Measurements from ENCODE around the gene OPCML. TPM values are rescaled to one million over a fixed set of nuclear protein-coding genes. Genes with fewer than 3 reads are reported as not detected.

OPCML gene
- total and polyA plus RNA-seq, 4 donors = under 0.01 to 0.01 TPM; not detected in 2

DNA sequence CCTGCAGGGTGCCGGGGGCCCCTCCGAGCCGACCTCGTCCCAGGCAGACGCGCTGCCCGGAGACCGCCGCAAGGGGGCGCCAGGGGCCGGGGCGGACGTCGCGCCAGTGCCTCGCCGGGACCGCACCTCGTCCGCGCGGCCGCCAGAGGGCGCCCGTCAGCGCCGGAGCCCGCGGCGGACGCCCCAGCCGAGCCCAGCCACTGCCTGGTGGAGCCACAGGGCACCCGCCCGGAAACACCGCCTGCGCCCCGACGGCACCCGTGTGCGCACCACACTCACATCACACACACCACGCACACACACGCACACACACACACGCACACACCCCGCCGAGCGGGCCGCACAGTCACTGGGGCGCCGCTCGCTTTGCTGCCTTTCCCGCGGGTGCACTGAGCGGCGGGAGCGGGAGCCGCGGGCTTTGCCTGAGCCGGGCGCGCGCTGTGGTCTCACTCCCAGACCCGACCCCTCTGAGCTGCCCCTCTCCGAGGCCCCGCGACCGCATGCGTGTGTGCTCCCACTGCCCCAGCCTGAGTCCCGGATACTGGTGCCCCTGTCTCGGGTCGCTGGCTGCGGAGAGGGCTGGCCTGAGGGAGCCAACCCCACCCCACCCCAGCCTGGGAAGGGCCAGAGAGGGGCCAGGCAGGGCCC is 449.3 kb downstream of the OPCML start (continued):
- TF ChIP-seq, protein P1, sequence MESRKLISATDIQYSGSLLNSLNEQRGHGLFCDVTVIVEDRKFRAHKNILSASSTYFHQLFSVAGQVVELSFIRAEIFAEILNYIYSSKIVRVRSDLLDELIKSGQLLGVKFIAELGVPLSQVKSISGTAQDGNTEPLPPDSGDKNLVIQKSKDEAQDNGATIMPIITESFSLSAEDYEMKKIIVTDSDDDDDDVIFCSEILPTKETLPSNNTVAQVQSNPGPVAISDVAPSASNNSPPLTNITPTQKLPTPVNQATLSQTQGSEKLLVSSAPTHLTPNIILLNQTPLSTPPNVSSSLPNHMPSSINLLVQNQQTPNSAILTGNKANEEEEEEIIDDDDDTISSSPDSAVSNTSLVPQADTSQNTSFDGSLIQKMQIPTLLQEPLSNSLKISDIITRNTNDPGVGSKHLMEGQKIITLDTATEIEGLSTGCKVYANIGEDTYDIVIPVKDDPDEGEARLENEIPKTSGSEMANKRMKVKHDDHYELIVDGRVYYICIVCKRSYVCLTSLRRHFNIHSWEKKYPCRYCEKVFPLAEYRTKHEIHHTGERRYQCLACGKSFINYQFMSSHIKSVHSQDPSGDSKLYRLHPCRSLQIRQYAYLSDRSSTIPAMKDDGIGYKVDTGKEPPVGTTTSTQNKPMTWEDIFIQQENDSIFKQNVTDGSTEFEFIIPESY (IDR thresholded peaks at IDR 0.05) = no peak
- TF ChIP-seq FOXA1 (IDR thresholded peaks at IDR 0.05) = no peak

DNA sequence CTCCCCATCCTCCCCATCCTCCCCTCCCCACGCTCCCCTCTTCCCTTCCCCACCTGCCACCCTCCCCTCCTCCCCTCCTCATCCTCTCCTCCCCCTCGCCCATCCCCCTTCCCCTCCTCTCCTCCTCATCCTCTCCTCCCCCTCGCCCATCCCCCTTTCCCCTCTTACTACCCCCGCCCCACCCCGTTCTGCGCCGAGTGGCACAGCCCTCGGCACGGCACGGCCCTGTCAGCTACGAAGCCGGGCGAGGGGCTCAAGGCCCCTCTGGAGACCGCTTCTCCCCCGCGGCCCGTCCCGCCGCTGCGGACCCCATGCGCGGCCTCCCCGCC is 449.9 kb downstream of the OPCML start:
- peak; percentile 64 for DNase-seq (ENCODE audit: low spot score)
- H3K4me3 ChIP-seq (ENCODE audit: low read depth in 1 of 3, low read length in 3 of 3) = peak overlapping the region in 1 of 3 donors; percentile 18
- no peaks in the 10 kb centered on the region for H3K36me3 ChIP-seq (ENCODE audit: control insufficient read depth in 4 of 4, insufficient read depth in 3 of 4, low read depth in 1 of 4, low read length in 3 of 4)
- no peaks in the 10 kb centered on the region for H3K9me3 ChIP-seq (ENCODE audit: control insufficient read depth in 4 of 4, low read length in 3 of 4)
- peaks cover 0 to 6% (median 4%) of the 10 kb centered on the region in 4 donors for H3K4me1 ChIP-seq (ENCODE audit: control insufficient read depth in 4 of 4, insufficient read depth in 4 of 4, low read length in 3 of 4)
- TF ChIP-seq JUND (IDR thresholded peaks at IDR 0.05) (no peak), NR2F2 (IDR thresholded peaks at IDR 0.05) (no peak), TAF1 (conservative IDR thresholded peaks at IDR 0.05) (no peak)
- peaks cover 0 to 7% (median 1%) of the 10 kb centered on the region in 4 donors for H3K27me3 ChIP-seq (ENCODE audit: control insufficient read depth in 4 of 4, insufficient read depth in 4 of 4, low read length in 3 of 4)
- H3K27ac ChIP-seq (ENCODE audit: low read depth in 1 of 2, low read length in 2 of 2) = no peak overlapping the region
- H3K9ac ChIP-seq (ENCODE audit: low read depth in 1 of 2, low read length in 2 of 2) = no peak overlapping the region
- 22% methylated on average over 23 of the region's 23 CpGs for WGBS

DNA sequence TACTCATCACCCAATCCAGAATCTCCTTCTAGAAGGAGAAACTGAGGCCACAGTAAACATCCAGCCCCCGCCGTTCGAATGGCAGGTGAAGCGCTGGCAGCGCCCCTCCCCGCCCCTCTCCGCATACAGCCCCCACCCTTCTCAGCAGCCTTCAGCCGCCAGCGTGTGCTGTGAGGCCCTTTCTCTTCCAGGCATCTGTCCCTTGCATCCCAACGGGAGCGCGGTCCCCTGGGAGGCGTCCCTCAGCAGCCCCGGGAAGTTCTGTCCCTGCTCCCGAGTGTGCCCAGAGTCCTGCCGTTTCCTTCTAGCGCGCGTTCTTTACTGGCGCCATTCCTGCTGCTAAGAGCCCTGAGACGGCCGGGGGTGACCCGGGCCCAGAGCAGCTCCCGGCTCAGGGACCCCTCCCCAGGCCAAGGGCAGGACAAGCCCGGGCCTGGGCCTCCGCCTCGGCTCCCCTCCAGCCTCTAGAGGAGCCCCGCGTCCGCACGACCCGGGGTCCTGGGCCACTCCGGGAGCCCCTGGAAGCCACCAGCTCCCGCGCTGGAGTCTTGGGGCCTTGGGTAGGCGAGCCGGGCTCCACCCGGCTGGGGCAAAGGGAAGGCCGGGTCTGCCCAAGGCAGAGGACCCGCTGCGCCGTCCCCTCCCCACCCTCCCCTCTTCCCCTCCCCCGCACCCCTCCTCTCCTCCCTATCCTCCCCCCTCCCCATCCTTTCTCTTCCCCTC is 450.4 kb downstream of the OPCML start:
- no peak overlapping the region for H3K4me3 ChIP-seq (ENCODE audit: low read depth in 1 of 3, low read length in 3 of 3)
- H3K9me3 ChIP-seq (ENCODE audit: control insufficient read depth in 4 of 4, low read length in 3 of 4) = no peaks in the 10 kb centered on the region
- H3K9ac ChIP-seq (ENCODE audit: low read depth in 1 of 2, low read length in 2 of 2) = no peak overlapping the region
- DNase-seq (ENCODE audit: low spot score) = no peak
- H3K36me3 ChIP-seq (ENCODE audit: control insufficient read depth in 4 of 4, insufficient read depth in 3 of 4, low read depth in 1 of 4, low read length in 3 of 4) = no peaks in the 10 kb centered on the region
- peaks cover 0 to 8% (median 0%) of the 10 kb centered on the region in 4 donors for H3K27me3 ChIP-seq (ENCODE audit: control insufficient read depth in 4 of 4, insufficient read depth in 4 of 4, low read length in 3 of 4)
- no peak for TF ChIP-seq FOXA2 (IDR thresholded peaks at IDR 0.05)
- TF ChIP-seq, protein P1 (IDR thresholded peaks at IDR 0.05) = no peak
- TF ChIP-seq, protein P2, sequence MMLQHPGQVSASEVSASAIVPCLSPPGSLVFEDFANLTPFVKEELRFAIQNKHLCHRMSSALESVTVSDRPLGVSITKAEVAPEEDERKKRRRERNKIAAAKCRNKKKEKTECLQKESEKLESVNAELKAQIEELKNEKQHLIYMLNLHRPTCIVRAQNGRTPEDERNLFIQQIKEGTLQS (IDR thresholded peaks at IDR 0.05) = no peak
- TF ChIP-seq, protein P3, sequence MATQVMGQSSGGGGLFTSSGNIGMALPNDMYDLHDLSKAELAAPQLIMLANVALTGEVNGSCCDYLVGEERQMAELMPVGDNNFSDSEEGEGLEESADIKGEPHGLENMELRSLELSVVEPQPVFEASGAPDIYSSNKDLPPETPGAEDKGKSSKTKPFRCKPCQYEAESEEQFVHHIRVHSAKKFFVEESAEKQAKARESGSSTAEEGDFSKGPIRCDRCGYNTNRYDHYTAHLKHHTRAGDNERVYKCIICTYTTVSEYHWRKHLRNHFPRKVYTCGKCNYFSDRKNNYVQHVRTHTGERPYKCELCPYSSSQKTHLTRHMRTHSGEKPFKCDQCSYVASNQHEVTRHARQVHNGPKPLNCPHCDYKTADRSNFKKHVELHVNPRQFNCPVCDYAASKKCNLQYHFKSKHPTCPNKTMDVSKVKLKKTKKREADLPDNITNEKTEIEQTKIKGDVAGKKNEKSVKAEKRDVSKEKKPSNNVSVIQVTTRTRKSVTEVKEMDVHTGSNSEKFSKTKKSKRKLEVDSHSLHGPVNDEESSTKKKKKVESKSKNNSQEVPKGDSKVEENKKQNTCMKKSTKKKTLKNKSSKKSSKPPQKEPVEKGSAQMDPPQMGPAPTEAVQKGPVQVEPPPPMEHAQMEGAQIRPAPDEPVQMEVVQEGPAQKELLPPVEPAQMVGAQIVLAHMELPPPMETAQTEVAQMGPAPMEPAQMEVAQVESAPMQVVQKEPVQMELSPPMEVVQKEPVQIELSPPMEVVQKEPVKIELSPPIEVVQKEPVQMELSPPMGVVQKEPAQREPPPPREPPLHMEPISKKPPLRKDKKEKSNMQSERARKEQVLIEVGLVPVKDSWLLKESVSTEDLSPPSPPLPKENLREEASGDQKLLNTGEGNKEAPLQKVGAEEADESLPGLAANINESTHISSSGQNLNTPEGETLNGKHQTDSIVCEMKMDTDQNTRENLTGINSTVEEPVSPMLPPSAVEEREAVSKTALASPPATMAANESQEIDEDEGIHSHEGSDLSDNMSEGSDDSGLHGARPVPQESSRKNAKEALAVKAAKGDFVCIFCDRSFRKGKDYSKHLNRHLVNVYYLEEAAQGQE (IDR thresholded peaks at IDR 0.05) = no peak
- TF ChIP-seq EGR1 (IDR thresholded peaks at IDR 0.05; ENCODE audit: low read depth in 2 of 2) = no peak
- no peak for TF ChIP-seq HNF4A (conservative IDR thresholded peaks at IDR 0.05)
- TF ChIP-seq FOXA1 (IDR thresholded peaks at IDR 0.05) = no peak
- no peak for TF ChIP-seq SP1 (IDR thresholded peaks at IDR 0.05)
- TF ChIP-seq RXRA (IDR thresholded peaks at IDR 0.05) = no peak
- no peak for TF ChIP-seq RAD21 (IDR thresholded peaks at IDR 0.05)
- TF ChIP-seq, protein P4, sequence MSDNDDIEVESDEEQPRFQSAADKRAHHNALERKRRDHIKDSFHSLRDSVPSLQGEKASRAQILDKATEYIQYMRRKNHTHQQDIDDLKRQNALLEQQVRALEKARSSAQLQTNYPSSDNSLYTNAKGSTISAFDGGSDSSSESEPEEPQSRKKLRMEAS (IDR thresholded peaks at IDR 0.05) = no peak
- no peak for TF ChIP-seq HNF4G (IDR thresholded peaks at IDR 0.05)
- no peak for TF ChIP-seq GABPA (IDR thresholded peaks at IDR 0.05 in 1 of 2, conservative IDR thresholded peaks at IDR 0.05 in 1 of 2)
- TF ChIP-seq JUND (IDR thresholded peaks at IDR 0.05) = no peak
- no peak overlapping the region for H3K27ac ChIP-seq (ENCODE audit: low read depth in 1 of 2, low read length in 2 of 2)
- H3K4me1 ChIP-seq (ENCODE audit: control insufficient read depth in 4 of 4, insufficient read depth in 4 of 4, low read length in 3 of 4) = peaks cover 0 to 6% (median 4%) of the 10 kb centered on the region in 4 donors
- 67% methylated on average over 43 of the region's 43 CpGs for WGBS
